GM18909 (cell line): ENCODE measurements around the gene APRT.
A peak's percentile ranks its signal among the peaks of the same experiment; 100 is the strongest.

ENCODE experiments used
- ATAC-seq: cut with Tn5 transposase; IDR thresholded peaks from one replicate; pipeline ENCODE4 v1.9.1; 2021; ENCODE audit warnings: mild to moderate bottlenecking; ENCODE audit not compliant: unreplicated experiment, poor library complexity

Gene APRT

GRCh38 chr16:88810166-88810911, 1.4 kb downstream of the APRT start:
- no peak for ATAC-seq

GRCh38 chr16:88809676-88810165, 2.0 kb downstream of the APRT start:
- ATAC-seq, result no peak

GRCh38 chr16:88809068-88809675, 2.6 kb downstream of the APRT start:
- no peak for ATAC-seq

GRCh38 chr16:88807626-88808453, 3.9 kb downstream of the APRT start:
- no peak for ATAC-seq

- ATAC-seq, result no peak
Measured at GRCh38 chr16:88807142-88807625, 4.5 kb downstream of the APRT start.

- ATAC-seq, result no peak
Measured at GRCh38 chr16:88806491-88807111, 5.1 kb downstream of the APRT start.

- no peak for ATAC-seq
Measured at GRCh38 chr16:88805887-88806393, 5.8 kb downstream of the APRT start.

- no peak for ATAC-seq
Measured at GRCh38 chr16:88805340-88805715, 6.4 kb downstream of the APRT start.

GRCh38 chr16:88804552-88805339, 7.0 kb downstream of the APRT start:
- no peak for ATAC-seq

GRCh38 chr16:88804173-88804551, 7.6 kb downstream of the APRT start:
- ATAC-seq, result no peak

GRCh38 chr16:88803264-88803987, 8.3 kb downstream of the APRT start, which contains the start of gene CDT1:
CDT1 (plus strand) TSS chr16:88803789; CDS start chr16:88803832, 43 bp downstream.
- peak; percentile 63 for ATAC-seq

- no peak for ATAC-seq
Measured at GRCh38 chr16:88800277-88800592, 11.5 kb downstream of the APRT start.

- ATAC-seq, result no peak
Measured at GRCh38 chr16:88799569-88800276, 12.0 kb downstream of the APRT start.

- no peak for ATAC-seq
Measured at GRCh38 chr16:88798772-88799455, 12.8 kb downstream of the APRT start.

GRCh38 chr16:88798073-88798472, 13.7 kb downstream of the APRT start:
- ATAC-seq, result no peak

- ATAC-seq, result no peak
Measured at GRCh38 chr16:88796278-88796677, 15.4 kb downstream of the APRT start.

GRCh38 chr16:88793251-88793954, 18.3 kb downstream of the APRT start:
- ATAC-seq, result no peak
